ENCODE measurements around the gene ANGPTL1. TPM values are rescaled to one million over a fixed set of nuclear protein-coding genes. Genes with fewer than 3 reads are reported as not detected.

ANGPTL1 gene
- total and polyA plus RNA-seq, 10 of the 15 experiments (the other 5 are each of a cell fraction or from before 2014, with no cell fraction given): not detected

- TF ChIP-seq RUNX3 (IDR thresholded peaks at IDR 0.05; ENCODE audit: low read length) (no peak), MTA2 (IDR thresholded peaks at IDR 0.05; ENCODE audit: low read depth) (no peak), ZNF622 (IDR thresholded peaks at IDR 0.05) (no peak), BCL11A (IDR thresholded peaks at IDR 0.05; ENCODE audit: low read depth, low read length) (no peak), SMAD1 (IDR thresholded peaks at IDR 0.05; ENCODE audit: low read depth, partially characterized antibody) (no peak), EED (IDR thresholded peaks at IDR 0.05; ENCODE audit: low read depth) (no peak), SPI1 (IDR thresholded peaks at IDR 0.05; ENCODE audit: borderline replicate concordance, insufficient read depth, low read depth, low read length) (no peak)
These were observed 24.6 kb downstream of the ANGPTL1 start (continued) for GRCh38 chr1:178846306-178846705.

DNA sequence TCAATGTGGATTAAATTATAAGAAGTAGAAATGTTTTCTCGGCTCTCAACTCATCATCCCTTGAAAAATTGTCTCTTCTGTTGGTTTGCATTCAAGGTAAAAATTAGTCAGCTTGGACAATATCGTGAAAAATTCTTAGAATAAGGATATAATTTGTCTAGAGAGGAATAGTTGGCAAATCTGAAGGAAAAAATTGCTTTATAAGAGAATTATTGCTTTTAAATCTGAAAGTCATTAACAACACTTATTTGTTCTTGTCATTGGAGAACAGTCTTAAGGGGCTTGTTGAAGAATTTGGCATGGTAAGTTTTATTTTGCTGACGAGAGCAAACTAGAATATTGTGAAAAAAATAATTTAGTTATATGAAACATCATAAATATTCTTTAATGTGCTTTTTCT lies 26.4 kb downstream of the ANGPTL1 start:
- ChIA-PET CTCF (no interaction called here), POLR2A (no interaction called here), SMC1A (ENCODE audit: uncharacterized antibody, unreplicated experiment) (no interaction called here), RAD21 (ENCODE audit: unreplicated experiment) (no interaction called here)
- no peak for TF ChIP-seq RELA (IDR thresholded peaks at IDR 0.05; ENCODE audit: borderline replicate concordance, partially characterized antibody)
- Histone ChIP-seq H3K36me3 (ENCODE audit: control insufficient read depth in 2 of 2, insufficient read depth in 2 of 2, low read length in 1 of 2) (no peaks in the 10 kb centered on the region), H4K20me1 (ENCODE audit: control insufficient read depth, insufficient read depth) (no peaks in the 10 kb centered on the region), H3K9me3 (replicated peaks; ENCODE audit: control insufficient read depth, insufficient read depth, low read length) (no peaks in the 10 kb centered on the region), H3K4me3 (no peak overlapping the region), H3K27me3 (replicated peaks in 1 of 2; ENCODE audit: control insufficient read depth in 2 of 2, insufficient read depth in 2 of 2, low read length in 1 of 2) (no peaks in the 10 kb centered on the region), H2AFZ (ENCODE audit: control insufficient read depth, low read depth, low read length) (no peak overlapping the region), H3K27ac (ENCODE audit: control insufficient read depth, insufficient read depth) (no peak overlapping the region), H3K9ac (ENCODE audit: control insufficient read depth, insufficient read depth, low read length) (no peak overlapping the region), H3K4me2 (ENCODE audit: control insufficient read depth, insufficient read depth) (no peak overlapping the region), H3K79me2 (ENCODE audit: control insufficient read depth, insufficient read depth, low read length) (no peaks in the 10 kb centered on the region), H3K4me1 (ENCODE audit: control insufficient read depth, insufficient read depth, low read length) (no peaks in the 10 kb centered on the region)
- no peak for FAIRE-seq
- ATAC-seq: no peak
- in situ Hi-C loops (cut with MboI) (no loop called here), intact Hi-C loops (cut with micrococcal nuclease; ENCODE audit: unreplicated experiment) (no loop called here)
- no peak for DNase-seq (ENCODE audit: low read depth, low spot score)
- 9% methylated on average over 3 of the region's 3 CpGs for WGBS (ENCODE audit: insufficient coverage, insufficient replicate concordance, low lambda C conversion rate, missing lambda C conversion rate)
- BruUV-seq (replicated peaks): no TSS peak

GRCh38 chr1:178825167-178825566 lies 45.7 kb downstream of the ANGPTL1 start:
- H3K79me2 ChIP-seq (ENCODE audit: control insufficient read depth, insufficient read depth, low read length): no peaks in the 10 kb centered on the region
- ChIA-PET CTCF (no interaction called here), RAD21 (ENCODE audit: unreplicated experiment) (no interaction called here), POLR2A (interaction anchor here (0.6 kb wide), 1 partner anchor 102 kb away, joined by 3 read pairs; no protein-coding TSS in a partner anchor), SMC1A (ENCODE audit: uncharacterized antibody, unreplicated experiment) (no interaction called here)
- H2AFZ ChIP-seq (ENCODE audit: control insufficient read depth, low read depth, low read length): no peak overlapping the region
- no peaks in the 10 kb centered on the region for H3K27me3 ChIP-seq (replicated peaks in 1 of 2; ENCODE audit: control insufficient read depth in 2 of 2, insufficient read depth in 2 of 2, low read length in 1 of 2)
- no TSS peak for BruUV-seq (replicated peaks)
- H3K9me3 ChIP-seq (replicated peaks; ENCODE audit: control insufficient read depth, insufficient read depth, low read length): no peaks in the 10 kb centered on the region
- intact Hi-C loops (cut with micrococcal nuclease; ENCODE audit: unreplicated experiment) (no loop called here), in situ Hi-C loops (cut with MboI) (no loop called here)
- no peak overlapping the region for H3K4me3 ChIP-seq
- FAIRE-seq (no peak), ATAC-seq (no peak), DNase-seq (ENCODE audit: low read depth, low spot score) (no peak)
- H3K4me2 ChIP-seq (ENCODE audit: control insufficient read depth, insufficient read depth): no peak overlapping the region
- no peaks in the 10 kb centered on the region for H3K4me1 ChIP-seq (ENCODE audit: control insufficient read depth, insufficient read depth, low read length)
- no peak overlapping the region for H3K9ac ChIP-seq (ENCODE audit: control insufficient read depth, insufficient read depth, low read length)
- H3K27ac ChIP-seq (ENCODE audit: control insufficient read depth, insufficient read depth): no peak overlapping the region
- 26% methylated on average over 2 of the region's 2 CpGs for WGBS (ENCODE audit: insufficient coverage, insufficient replicate concordance, low lambda C conversion rate, missing lambda C conversion rate)
- H4K20me1 ChIP-seq (ENCODE audit: control insufficient read depth, insufficient read depth): no peaks in the 10 kb centered on the region
- TF ChIP-seq, protein P1, sequence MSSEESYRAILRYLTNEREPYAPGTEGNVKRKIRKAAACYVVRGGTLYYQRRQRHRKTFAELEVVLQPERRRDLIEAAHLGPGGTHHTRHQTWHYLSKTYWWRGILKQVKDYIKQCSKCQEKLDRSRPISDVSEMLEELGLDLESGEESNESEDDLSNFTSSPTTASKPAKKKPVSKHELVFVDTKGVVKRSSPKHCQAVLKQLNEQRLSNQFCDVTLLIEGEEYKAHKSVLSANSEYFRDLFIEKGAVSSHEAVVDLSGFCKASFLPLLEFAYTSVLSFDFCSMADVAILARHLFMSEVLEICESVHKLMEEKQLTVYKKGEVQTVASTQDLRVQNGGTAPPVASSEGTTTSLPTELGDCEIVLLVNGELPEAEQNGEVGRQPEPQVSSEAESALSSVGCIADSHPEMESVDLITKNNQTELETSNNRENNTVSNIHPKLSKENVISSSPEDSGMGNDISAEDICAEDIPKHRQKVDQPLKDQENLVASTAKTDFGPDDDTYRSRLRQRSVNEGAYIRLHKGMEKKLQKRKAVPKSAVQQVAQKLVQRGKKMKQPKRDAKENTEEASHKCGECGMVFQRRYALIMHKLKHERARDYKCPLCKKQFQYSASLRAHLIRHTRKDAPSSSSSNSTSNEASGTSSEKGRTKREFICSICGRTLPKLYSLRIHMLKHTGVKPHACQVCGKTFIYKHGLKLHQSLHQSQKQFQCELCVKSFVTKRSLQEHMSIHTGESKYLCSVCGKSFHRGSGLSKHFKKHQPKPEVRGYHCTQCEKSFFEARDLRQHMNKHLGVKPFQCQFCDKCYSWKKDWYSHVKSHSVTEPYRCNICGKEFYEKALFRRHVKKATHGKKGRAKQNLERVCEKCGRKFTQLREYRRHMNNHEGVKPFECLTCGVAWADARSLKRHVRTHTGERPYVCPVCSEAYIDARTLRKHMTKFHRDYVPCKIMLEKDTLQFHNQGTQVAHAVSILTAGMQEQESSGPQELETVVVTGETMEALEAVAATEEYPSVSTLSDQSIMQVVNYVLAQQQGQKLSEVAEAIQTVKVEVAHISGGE (CRISPR knock-in tag; IDR thresholded peaks at IDR 0.05): no peak
- TF ChIP-seq SIN3A (IDR thresholded peaks at IDR 0.05; ENCODE audit: low read depth, low read length): no peak
- TF ChIP-seq MTA2 (IDR thresholded peaks at IDR 0.05; ENCODE audit: low read depth): no peak
- TF ChIP-seq EZH2 (IDR thresholded peaks at IDR 0.05; ENCODE audit: borderline replicate concordance, control insufficient read depth, low read depth, low read length): no peak
- no peak for TF ChIP-seq IRF4 (IDR thresholded peaks at IDR 0.05; ENCODE audit: low read depth, low read length)
- TF ChIP-seq CREM (IDR thresholded peaks at IDR 0.05; ENCODE audit: low read depth): no peak
- no peak for TF ChIP-seq RAD21 (IDR thresholded peaks at IDR 0.05; ENCODE audit: insufficient read depth, low read depth, low read length)
- TF ChIP-seq MEF2A (IDR thresholded peaks at IDR 0.05; ENCODE audit: insufficient read depth, low read depth, low read length): no peak
- no peaks in the 10 kb centered on the region for H3K36me3 ChIP-seq (ENCODE audit: control insufficient read depth in 2 of 2, insufficient read depth in 2 of 2, low read length in 1 of 2)

Measured in GM12878 (cell line).